Skeletal muscle cell (primary cell): ENCODE measurements around the gene SYCE1L.
"Not testable (repeated sequence)": the region's sequence is repeated elsewhere in the genome, so short reads cannot be mapped to it uniquely, and the experiment has no call there.

Experiments used
- DNase-seq: peaks from one replicate; pipeline ENCODE4 v3.0.0-alpha.2; 2010; ENCODE audit warnings: low read depth
- H3K4me3 ChIP-seq: 2 replicates; pipeline ENCODE4 v1.5.1; 2011; ENCODE audit warnings: low read depth, mild to moderate bottlenecking, control low read depth, low read length, moderate library complexity

SYCE1L gene

DNA sequence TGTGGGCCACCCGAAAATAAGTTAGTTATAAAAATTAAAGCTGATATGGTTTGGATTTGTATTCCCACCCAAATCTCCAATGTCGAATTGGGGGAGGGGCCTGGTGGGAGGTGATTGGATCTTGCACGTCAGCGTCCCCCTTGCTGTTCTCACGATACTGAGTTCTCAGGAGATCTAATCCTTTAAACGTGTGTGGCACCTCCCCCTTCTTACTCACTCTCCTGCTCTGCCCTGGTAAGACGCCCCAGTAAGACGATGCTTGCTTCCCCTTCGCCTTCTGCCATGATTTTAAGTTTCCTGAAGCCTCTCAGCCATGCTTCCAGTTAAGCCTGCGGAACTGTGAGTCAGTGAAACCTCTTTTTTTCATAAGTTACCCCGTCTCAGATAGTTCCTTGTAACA is 35.4 kb downstream of the SYCE1L start:
- no peak for DNase-seq
- H3K4me3 ChIP-seq = no peak overlapping the region

DNA sequence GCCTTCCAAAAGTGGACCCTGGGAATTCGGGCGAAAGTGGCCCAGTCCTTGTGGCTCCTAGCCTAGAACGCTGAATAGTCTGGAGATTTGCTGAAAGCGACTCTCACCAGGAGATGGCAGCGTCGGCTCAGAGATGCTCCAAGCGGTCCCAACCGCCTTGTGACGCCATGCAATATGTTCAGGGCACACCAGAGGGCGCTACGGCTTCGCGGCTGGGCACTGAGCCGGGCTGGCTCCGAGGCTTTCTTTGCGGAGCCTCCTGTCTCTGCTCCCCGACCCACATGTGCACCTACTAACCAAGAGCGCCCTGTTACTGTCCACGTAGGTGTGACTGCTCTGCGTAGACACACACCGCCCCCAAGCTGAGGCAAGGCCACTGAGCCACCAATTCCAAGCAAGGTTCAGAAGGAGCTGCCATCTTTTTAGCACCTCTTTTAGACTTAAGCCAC is 36.9 kb downstream of the SYCE1L start:
- H3K4me3 ChIP-seq = peak overlapping the region; percentile 16
- no peak for DNase-seq

DNA sequence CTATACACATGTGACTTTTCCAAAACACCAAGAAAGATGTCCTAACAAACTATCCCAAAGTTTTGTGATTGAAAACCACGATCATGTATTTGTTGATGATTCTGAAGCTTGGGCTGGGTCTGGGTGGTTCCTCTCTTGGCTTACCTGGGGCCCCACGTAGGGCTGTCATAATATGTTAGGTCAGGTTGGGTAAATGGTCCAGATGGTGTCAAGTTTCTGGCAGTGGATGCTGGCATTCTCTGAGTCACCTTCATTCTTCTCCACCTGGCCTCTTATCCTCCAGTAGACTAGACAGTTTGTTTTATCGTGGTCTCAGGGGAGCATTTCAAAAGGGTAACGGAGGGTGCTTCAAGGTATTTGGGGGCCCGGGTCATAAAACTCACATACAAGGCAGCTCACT is 39.4 kb downstream of the SYCE1L start:
- no peak for DNase-seq
- no peak overlapping the region for H3K4me3 ChIP-seq

DNA sequence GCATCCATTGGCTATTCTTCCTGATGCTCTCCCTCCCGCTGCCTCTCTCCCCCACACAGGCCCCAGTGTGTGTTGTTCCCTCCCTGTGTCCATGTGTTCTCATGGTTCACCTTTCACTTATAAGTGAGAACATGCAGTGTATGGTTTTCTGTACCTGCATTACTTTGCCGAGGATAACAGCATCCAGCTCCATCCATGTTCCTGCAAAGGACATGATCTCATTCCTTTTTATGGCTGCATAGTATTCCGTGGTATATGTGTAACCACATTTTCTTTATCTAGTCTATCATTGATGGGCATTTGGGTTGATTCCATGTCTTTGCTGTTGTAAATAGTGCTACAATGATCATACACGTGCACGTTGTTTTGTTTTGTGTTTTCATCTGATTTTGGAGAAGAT is 43.3 kb downstream of the SYCE1L start:
- DNase-seq, H3K4me3 ChIP-seq: not testable (repeated sequence)

DNA sequence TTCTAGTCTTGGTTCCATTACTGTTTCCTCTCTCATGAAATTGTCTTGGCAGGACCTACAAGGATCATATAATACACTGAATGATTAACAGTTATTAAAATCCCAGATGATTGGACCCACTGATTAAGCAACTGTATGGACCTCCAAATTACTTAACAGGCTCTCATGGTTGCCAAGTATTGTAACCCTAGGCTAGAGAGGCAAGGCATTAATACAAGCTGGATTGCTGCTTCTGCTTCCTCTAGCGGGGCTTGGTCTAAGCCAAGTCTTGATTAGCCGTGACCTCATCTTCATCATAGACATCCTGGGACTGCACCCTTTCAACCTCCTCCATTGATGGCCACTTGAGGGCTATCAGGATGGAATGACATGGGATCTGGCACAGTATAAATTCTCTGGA is 46.9 kb downstream of the SYCE1L start:
- H3K4me3 ChIP-seq = no peak overlapping the region
- no peak for DNase-seq

DNA sequence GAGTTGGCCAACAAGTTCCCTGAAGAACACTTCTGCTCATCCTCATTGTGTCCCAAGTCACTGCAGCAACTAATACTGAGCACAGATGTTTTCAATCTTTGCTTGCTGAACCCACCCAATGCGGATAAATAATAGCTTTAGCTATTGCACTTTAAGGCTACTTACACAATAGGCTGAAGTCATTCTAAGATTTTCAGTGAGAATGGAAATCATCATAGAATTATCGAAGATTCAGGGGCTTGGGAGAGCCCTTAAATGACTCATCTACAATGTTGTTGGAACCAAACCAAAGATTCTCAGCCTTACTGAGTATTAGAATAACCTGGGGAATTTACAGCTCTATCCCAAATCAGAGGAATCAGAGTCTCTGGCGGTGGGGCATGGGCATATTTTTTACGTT is 51.2 kb downstream of the SYCE1L start:
- no peak overlapping the region for H3K4me3 ChIP-seq
- peak; percentile 37 for DNase-seq
